OCI-LY1 (cell line): ENCODE measurements around the gene TNFAIP8L3.

ENCODE experiments used
- H2AFZ ChIP-seq: fragments of 200-600 bp; sonication (generic), shearing (Covaris generic); 2 replicates; pipeline ENCODE4 v1.6.0; 2014; ENCODE audit warnings: antibody characterized with exemption, mild to moderate bottlenecking, low read length
- H3F3A ChIP-seq: fragments of 200-600 bp; sonication (generic), shearing (Covaris generic); 2 replicates; pipeline ENCODE4 v1.6.0; 2014; ENCODE audit warnings: mild to moderate bottlenecking, antibody characterized with exemption, low read length, moderate library complexity; ENCODE audit not compliant: insufficient read depth
- H3K27ac ChIP-seq: fragments of 200-600 bp; sonication (generic); 2 replicates; pipeline ENCODE4 v1.5.1; 2014; ENCODE audit warnings: low read length, mixed run types, mild to moderate bottlenecking, low read depth; ENCODE audit not compliant: poor library complexity, severe bottlenecking
- H3K27me3 ChIP-seq: fragments of 200-600 bp; sonication (generic); 2 replicates; pipeline ENCODE4 v1.6.0; 2014; ENCODE audit warnings: antibody characterized with exemption, mild to moderate bottlenecking, low read length, moderate library complexity; ENCODE audit not compliant: insufficient read depth
- H3K36me3 ChIP-seq: fragments of 200-600 bp; sonication (generic); 2 replicates; pipeline ENCODE4 v1.6.1; 2014; ENCODE audit warnings: mild to moderate bottlenecking, antibody characterized with exemption, low read length, moderate library complexity, mixed read lengths; ENCODE audit not compliant: insufficient read depth
- H3K4me1 ChIP-seq: fragments of 200-600 bp; sonication (generic); 2 replicates; pipeline ENCODE4 v1.5.1; 2014; ENCODE audit warnings: mild to moderate bottlenecking, low read length, moderate library complexity; ENCODE audit not compliant: insufficient read depth, severe bottlenecking
- H3K4me2 ChIP-seq: fragments of 200-600 bp; sonication (generic), shearing (Covaris generic); 2 replicates; pipeline ENCODE4 v1.6.1; 2014; ENCODE audit warnings: low read length
- H3K4me3 ChIP-seq: fragments of 200-600 bp; sonication (generic); 2 replicates; pipeline ENCODE4 v1.5.1; 2014; ENCODE audit warnings: low read length, low read depth, mild to moderate bottlenecking, mixed read lengths; ENCODE audit not compliant: poor library complexity, severe bottlenecking
- H3K79me2 ChIP-seq: fragments of 200-600 bp; shearing (Covaris generic); 2 replicates; pipeline ENCODE4 v1.6.1; 2016; ENCODE audit warnings: mixed run types, low read length, mixed read lengths; ENCODE audit not compliant: insufficient read depth
- H3K9ac ChIP-seq: fragments of 200-600 bp; sonication (generic), shearing (Covaris generic); 2 replicates; pipeline ENCODE4 v1.6.1; 2014; ENCODE audit warnings: mild to moderate bottlenecking, low read length, mixed read lengths
- H3K9me2 ChIP-seq: fragments of 200-600 bp; sonication (generic), shearing (Covaris generic); 2 replicates; pipeline ENCODE4 v1.6.1; 2014; ENCODE audit warnings: low read depth, mild to moderate bottlenecking, low read length, mixed read lengths
- H3K9me3 ChIP-seq: fragments of 200-600 bp; shearing (Covaris generic); 2 replicates; pipeline ENCODE4 v1.6.1; 2014; ENCODE audit warnings: low read length, mixed read lengths
- H4K20me1 ChIP-seq: fragments of 200-600 bp; sonication (generic), shearing (Covaris generic); 2 replicates; pipeline ENCODE4 v1.6.0; 2016; ENCODE audit warnings: mild to moderate bottlenecking, low read length; ENCODE audit not compliant: insufficient read depth
- EZH2 ChIP-seq: fragments of 200-600 bp; sonication (generic), shearing (Covaris generic); IDR thresholded peaks from 2 replicates; pipeline ENCODE4 v1.8.0; 2017; ENCODE audit warnings: borderline replicate concordance, mixed run types, mild to moderate bottlenecking, antibody characterized with exemption, low read length, moderate library complexity, mixed read lengths
- TF ChIP-seq, protein P1 (sequence below): fragments of 200-600 bp; sonication (generic), shearing (Covaris generic); IDR thresholded peaks from 2 replicates; pipeline ENCODE4 v1.5.1; 2017; ENCODE audit warnings: mild to moderate bottlenecking, antibody characterized with exemption, low read length, moderate library complexity, mixed read lengths

The TNFAIP8L3 gene

DNA sequence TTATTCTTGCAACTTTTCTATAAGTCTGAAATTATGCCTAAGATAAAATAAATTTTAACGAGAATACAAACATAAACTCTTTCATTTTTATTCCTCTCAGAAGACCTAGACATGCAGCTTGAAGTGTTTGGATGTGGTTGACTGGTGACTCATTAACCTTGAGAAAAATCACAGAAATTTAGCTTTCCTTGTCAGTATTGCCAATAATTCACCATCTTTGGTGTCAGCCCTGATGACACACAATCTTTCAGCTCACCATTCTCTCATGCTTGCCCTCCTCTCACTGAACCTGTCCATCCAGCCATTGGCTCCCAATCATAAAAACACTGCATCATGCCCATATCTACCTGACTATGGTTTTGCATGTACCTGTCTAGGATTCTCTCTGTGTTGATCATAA is 22.6 kb upstream of the TNFAIP8L3 start:
- Histone ChIP-seq H3K9ac (no peak overlapping the region), H3K36me3 (no peaks in the 10 kb centered on the region), H3K27ac (no peak overlapping the region), H2AFZ (no peak overlapping the region), H3K4me3 (no peak overlapping the region), H3K27me3 (no peaks in the 10 kb centered on the region), H3K4me2 (no peak overlapping the region), H3K9me2 (no peaks in the 10 kb centered on the region), H3F3A (no peaks in the 10 kb centered on the region), H3K9me3 (no peaks in the 10 kb centered on the region), H3K4me1 (no peaks in the 10 kb centered on the region), H3K79me2 (no peaks in the 10 kb centered on the region), H4K20me1 (no peaks in the 10 kb centered on the region)
- TF ChIP-seq, protein P1, sequence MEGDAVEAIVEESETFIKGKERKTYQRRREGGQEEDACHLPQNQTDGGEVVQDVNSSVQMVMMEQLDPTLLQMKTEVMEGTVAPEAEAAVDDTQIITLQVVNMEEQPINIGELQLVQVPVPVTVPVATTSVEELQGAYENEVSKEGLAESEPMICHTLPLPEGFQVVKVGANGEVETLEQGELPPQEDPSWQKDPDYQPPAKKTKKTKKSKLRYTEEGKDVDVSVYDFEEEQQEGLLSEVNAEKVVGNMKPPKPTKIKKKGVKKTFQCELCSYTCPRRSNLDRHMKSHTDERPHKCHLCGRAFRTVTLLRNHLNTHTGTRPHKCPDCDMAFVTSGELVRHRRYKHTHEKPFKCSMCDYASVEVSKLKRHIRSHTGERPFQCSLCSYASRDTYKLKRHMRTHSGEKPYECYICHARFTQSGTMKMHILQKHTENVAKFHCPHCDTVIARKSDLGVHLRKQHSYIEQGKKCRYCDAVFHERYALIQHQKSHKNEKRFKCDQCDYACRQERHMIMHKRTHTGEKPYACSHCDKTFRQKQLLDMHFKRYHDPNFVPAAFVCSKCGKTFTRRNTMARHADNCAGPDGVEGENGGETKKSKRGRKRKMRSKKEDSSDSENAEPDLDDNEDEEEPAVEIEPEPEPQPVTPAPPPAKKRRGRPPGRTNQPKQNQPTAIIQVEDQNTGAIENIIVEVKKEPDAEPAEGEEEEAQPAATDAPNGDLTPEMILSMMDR: no peak
- no peak for TF ChIP-seq EZH2

DNA sequence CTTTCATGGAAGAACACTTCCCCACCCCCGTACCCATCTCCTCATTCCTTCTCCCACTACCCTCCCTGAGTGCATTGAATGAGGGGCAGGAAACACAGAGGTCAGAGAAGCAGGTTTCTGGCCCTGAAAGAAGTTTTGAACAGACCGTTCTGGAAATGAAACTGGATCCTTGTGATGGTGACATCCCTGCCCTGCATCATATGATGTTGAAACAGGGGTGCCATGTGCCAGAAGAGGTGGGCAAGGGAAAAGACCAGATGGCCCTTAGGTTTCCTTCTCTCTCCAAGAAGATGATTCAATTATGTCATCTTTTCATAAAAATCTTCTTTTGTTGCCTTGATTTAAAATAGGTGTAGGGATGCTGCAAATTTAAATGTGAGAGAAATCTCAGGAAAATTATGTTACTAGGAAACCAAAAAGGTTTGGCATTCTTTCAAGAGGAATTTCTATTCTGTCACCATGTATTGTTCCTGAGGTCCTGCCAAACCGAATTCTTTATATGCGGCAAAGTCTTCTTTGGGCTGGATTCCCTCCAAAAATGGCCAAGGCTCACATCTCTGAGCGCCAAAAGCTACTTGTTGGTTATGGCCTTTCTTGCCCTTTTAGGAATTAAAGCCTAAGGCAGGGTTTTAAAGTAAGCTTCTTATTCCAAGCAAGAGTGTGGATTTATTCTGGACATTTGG is 19.9 kb upstream of the TNFAIP8L3 start:
- no peak overlapping the region for H3K4me3 ChIP-seq
- H3K36me3 ChIP-seq: no peaks in the 10 kb centered on the region
- H3K4me2 ChIP-seq: no peak overlapping the region
- no peaks in the 10 kb centered on the region for H3F3A ChIP-seq
- no peaks in the 10 kb centered on the region for H4K20me1 ChIP-seq
- H2AFZ ChIP-seq: no peak overlapping the region
- H3K9me3 ChIP-seq: no peaks in the 10 kb centered on the region
- H3K79me2 ChIP-seq: no peaks in the 10 kb centered on the region
- TF ChIP-seq, protein P1: no peak
- TF ChIP-seq EZH2: no peak
- H3K9ac ChIP-seq: no peak overlapping the region
- H3K9me2 ChIP-seq: no peaks in the 10 kb centered on the region
- no peaks in the 10 kb centered on the region for H3K4me1 ChIP-seq
- H3K27ac ChIP-seq: no peak overlapping the region
- H3K27me3 ChIP-seq: no peaks in the 10 kb centered on the region

- no peak overlapping the region for H3K4me2 ChIP-seq
- no peak overlapping the region for H3K27ac ChIP-seq
These were observed 17.4 kb upstream of the TNFAIP8L3 start for GRCh38 chr15:51112078-51112477.

More at GRCh38 chr15:51112078-51112477, 17.4 kb upstream of the TNFAIP8L3 start:
- Histone ChIP-seq H3K4me3 (no peak overlapping the region), H3F3A (no peaks in the 10 kb centered on the region), H3K27me3 (0 out of 2 replicates have a peak, but pooled peaks cover 3% of the 10 kb centered on the region), H4K20me1 (no peaks in the 10 kb centered on the region), H2AFZ (no peak overlapping the region), H3K4me1 (no peaks in the 10 kb centered on the region), H3K36me3 (no peaks in the 10 kb centered on the region), H3K9me2 (no peaks in the 10 kb centered on the region), H3K79me2 (no peaks in the 10 kb centered on the region), H3K9me3 (no peaks in the 10 kb centered on the region), H3K9ac (no peak overlapping the region)
- TF ChIP-seq, protein P1: no peak
- TF ChIP-seq EZH2: no peak
